Body of pancreas (tissue), 4 donors: ENCODE data around the gene CRP. TPM values are rescaled to one million over a fixed set of nuclear protein-coding genes. Genes with fewer than 3 reads are reported as not detected.

Experiments used
- ATAC-seq: fragments of 150-250 bp; one replicate; pipeline ENCODE4 v1.9.1; 2016
- DNase-seq, 4 donors: peaks; one replicate each; pipeline ENCODE4 v3.0.0-alpha.2; 2019
- H3K27ac ChIP-seq, 4 donors: fragments of 200-600 bp; sonication (generic); 1 replicate in 3 of 4; 2 replicates in 1 of 4; pipeline versions ENCODE4 v1.5.1 to v1.6.1; 2016 to 2019; ENCODE audit warnings: mild to moderate bottlenecking in 1 of 4, mixed read lengths in 1 of 4, moderate library complexity in 1 of 4
- H3K27me3 ChIP-seq, 2 donors: fragments of 200-600 bp; sonication (generic); one replicate each; pipeline ENCODE4 v1.6.0; 2016; ENCODE audit warnings: mild to moderate bottlenecking in 1 of 2
- H3K36me3 ChIP-seq, 2 donors: fragments of 200-600 bp; sonication (generic); replicated peaks in 1 of 2; 2 replicates each; pipeline ENCODE4 v1.5.1; 2016; ENCODE audit warnings: low read depth in 2 of 2; ENCODE audit not compliant: insufficient read depth in 1 of 2
- H3K4me1 ChIP-seq: fragments of 200-600 bp; sonication (generic); one replicate; pipeline ENCODE4 v1.6.0; 2016
- H3K4me3 ChIP-seq, 2 donors: fragments of 200-600 bp; sonication (generic); 1 replicate in 1 of 2; 2 replicates in 1 of 2; pipeline ENCODE4 v1.5.1; 2016 to 2019
- H3K9me3 ChIP-seq, 3 donors: fragments of 200-600 bp; sonication (generic); 1 replicate in 2 of 3; 2 replicates in 1 of 3; pipeline ENCODE4 v1.5.1; 2016
- POLR2A ChIP-seq, 3 donors: fragments of 450-650 bp; IDR thresholded peaks; one replicate each; pipeline ENCODE4 v1.6.1; 2016; ENCODE audit warnings: antibody characterized with exemption in 3 of 3, mild to moderate bottlenecking in 2 of 3
- WGBS, 2 donors: methylation state at CpG; one replicate each; pipeline ENCODE4 v1.1.5; 2017; 5-methylcytosine and 5-hydroxymethylcytosine counted together
- intact Hi-C: fragments of 100-400 bp; cut with DNase I; formaldehyde crosslinking; loops from one replicate; pipeline ENCODE4 v1.15.1; 2023
- total RNA-seq, 2 donors: library from RNA; depleted of rRNA; stranded (reverse); fragments of >200 nt; gene quantifications; one replicate each; pipeline ENCODE4 v1.1.0, GENCODE V29; 2016
- TF ChIP-seq, protein P1 (sequence below), 7 experiments: fragments of 450-650 bp in 4 of 7; fragments of 200-600 bp in 3 of 7; sonication (generic) in 3 of 7; IDR thresholded peaks; one replicate each; pipeline ENCODE4 v1.5.1; 2016 to 2019; ENCODE audit warnings: antibody characterized with exemption in 7 of 7

The CRP gene
- total RNA-seq, 2 donors from 2014 or later, result 0.33 to 1.6 TPM

DNA sequence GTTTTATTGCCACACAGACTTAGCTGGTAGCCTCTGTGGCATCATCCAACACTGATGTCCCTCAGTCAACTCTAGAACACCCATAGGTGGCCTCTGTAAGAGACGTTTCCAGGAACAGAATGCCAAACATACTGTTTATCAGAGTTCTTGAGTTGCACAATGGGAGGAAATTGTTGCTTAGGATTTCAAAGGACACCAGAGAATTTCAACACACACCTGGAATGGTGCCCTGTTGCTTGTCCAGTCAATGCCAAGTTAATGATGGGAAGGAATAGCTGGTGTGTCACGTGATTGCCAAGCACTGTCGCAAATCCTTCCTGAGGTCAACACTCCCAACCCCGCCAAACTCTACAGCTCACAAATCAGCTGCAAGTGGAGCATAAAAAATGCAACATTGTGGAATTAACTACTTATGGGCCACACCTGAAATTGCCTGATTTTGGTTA lies 37.8 kb upstream of the CRP start:
- DNase-seq (peak; percentile 79 to 94 (median 90)), ATAC-seq (peak; percentile 88)
- peak overlapping the region in 3 of 4 donors; percentile 37 to 70 (median 68) for H3K27ac ChIP-seq
- TF ChIP-seq, protein P1, sequence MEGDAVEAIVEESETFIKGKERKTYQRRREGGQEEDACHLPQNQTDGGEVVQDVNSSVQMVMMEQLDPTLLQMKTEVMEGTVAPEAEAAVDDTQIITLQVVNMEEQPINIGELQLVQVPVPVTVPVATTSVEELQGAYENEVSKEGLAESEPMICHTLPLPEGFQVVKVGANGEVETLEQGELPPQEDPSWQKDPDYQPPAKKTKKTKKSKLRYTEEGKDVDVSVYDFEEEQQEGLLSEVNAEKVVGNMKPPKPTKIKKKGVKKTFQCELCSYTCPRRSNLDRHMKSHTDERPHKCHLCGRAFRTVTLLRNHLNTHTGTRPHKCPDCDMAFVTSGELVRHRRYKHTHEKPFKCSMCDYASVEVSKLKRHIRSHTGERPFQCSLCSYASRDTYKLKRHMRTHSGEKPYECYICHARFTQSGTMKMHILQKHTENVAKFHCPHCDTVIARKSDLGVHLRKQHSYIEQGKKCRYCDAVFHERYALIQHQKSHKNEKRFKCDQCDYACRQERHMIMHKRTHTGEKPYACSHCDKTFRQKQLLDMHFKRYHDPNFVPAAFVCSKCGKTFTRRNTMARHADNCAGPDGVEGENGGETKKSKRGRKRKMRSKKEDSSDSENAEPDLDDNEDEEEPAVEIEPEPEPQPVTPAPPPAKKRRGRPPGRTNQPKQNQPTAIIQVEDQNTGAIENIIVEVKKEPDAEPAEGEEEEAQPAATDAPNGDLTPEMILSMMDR (IDR thresholded peaks at IDR 0.05), result peak in 2 of 7 experiments; percentile 8 to 18
- TF ChIP-seq POLR2A (IDR thresholded peaks at IDR 0.05), result no peak
- intact Hi-C loops, result no loop called here
- H3K4me3 ChIP-seq, result no peak overlapping the region
- H3K36me3 ChIP-seq, result no peaks in the 10 kb centered on the region
- WGBS, 2 donors, result 13 to 16% methylated on average over 4 of the region's 4 CpGs
- peaks cover 58% of the 10 kb centered on the region for H3K4me1 ChIP-seq
- no peaks in the 10 kb centered on the region for H3K9me3 ChIP-seq
- H3K27me3 ChIP-seq, result no peaks in the 10 kb centered on the region

DNA sequence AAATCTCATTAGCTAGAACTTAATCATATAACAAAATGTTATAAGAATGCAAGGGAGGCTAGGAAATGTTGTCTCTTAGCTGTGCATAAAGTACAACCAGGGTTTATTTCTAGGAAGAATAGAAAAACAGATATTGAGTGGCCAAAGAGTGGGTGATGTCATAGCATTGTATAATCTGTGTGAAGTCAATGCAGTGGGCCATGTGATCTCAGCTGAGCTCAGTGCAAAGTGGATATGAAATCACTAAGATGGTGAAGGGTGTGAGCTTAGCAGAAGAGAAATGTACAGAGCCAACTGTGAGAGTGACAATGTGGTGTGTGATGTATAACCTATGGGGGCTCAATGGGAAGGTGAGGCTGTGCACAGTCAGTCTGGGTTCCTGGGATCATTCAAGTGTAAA lies 36.6 kb upstream of the CRP start:
- no peak for DNase-seq
- TF ChIP-seq POLR2A (IDR thresholded peaks at IDR 0.05), result no peak
- TF ChIP-seq, protein P1 (IDR thresholded peaks at IDR 0.05), result no peak
- no peak for ATAC-seq
- Histone ChIP-seq H3K4me3 (no peak overlapping the region), H3K27ac (peak overlapping the region in 2 of 4 donors; percentile 68 to 70), H3K27me3 (no peaks in the 10 kb centered on the region), H3K36me3 (no peaks in the 10 kb centered on the region), H3K9me3 (no peaks in the 10 kb centered on the region), H3K4me1 (peaks cover 49% of the 10 kb centered on the region)
- intact Hi-C loops, result no loop called here

GRCh38 chr1:159750621-159751020 lies 36.2 kb upstream of the CRP start:
- DNase-seq (no peak), ATAC-seq (no peak)
- intact Hi-C loops, result no loop called here
- TF ChIP-seq, protein P1 (IDR thresholded peaks at IDR 0.05), result no peak
- TF ChIP-seq POLR2A (IDR thresholded peaks at IDR 0.05), result no peak
- Histone ChIP-seq H3K36me3 (no peaks in the 10 kb centered on the region), H3K27me3 (no peaks in the 10 kb centered on the region), H3K9me3 (no peaks in the 10 kb centered on the region), H3K4me3 (no peak overlapping the region), H3K4me1 (peaks cover 45% of the 10 kb centered on the region), H3K27ac (no peak overlapping the region)

DNA sequence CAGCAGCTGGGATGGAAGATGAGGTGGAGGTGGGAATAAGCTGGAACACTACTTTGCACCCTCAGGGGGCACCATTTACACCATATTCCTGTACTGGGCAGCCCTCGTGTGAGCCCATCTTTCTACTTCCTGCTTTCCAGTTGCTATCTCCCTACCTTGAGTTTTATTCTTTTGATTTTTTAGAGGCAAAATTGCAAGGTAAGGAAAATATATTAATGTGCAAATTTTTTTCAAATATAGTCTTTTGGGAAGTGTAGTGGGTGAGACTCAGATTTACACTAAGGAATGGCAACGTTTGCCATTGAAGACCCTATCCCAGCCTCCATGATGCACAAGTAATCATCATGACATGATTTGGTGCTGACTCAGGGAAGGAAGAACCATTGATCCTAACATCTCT lies 35.2 kb upstream of the CRP start:
- Histone ChIP-seq H3K9me3 (no peaks in the 10 kb centered on the region), H3K27ac (no peak overlapping the region), H3K4me3 (no peak overlapping the region), H3K27me3 (no peaks in the 10 kb centered on the region), H3K4me1 (peaks cover 41% of the 10 kb centered on the region), H3K36me3 (no peaks in the 10 kb centered on the region)
- intact Hi-C loops, result no loop called here
- DNase-seq (no peak), ATAC-seq (no peak)
- WGBS, 2 donors, result 57 to 62% methylated on average over 2 of the region's 2 CpGs
- TF ChIP-seq, protein P1 (IDR thresholded peaks at IDR 0.05), result no peak
- TF ChIP-seq POLR2A (IDR thresholded peaks at IDR 0.05), result no peak

- TF ChIP-seq POLR2A (IDR thresholded peaks at IDR 0.05), result no peak
- TF ChIP-seq, protein P1 (IDR thresholded peaks at IDR 0.05), result no peak
- WGBS, 2 donors, result 90% methylated on average over 1 of the region's 1 CpG
- Histone ChIP-seq H3K4me3 (no peak overlapping the region), H3K27me3 (no peaks in the 10 kb centered on the region), H3K36me3 (no peaks in the 10 kb centered on the region), H3K27ac (no peak overlapping the region), H3K9me3 (no peaks in the 10 kb centered on the region), H3K4me1 (peaks cover 29% of the 10 kb centered on the region)
- intact Hi-C loops, result no loop called here
- no peak for ATAC-seq
- no peak for DNase-seq
These were observed 34.0 kb upstream of the CRP start for GRCh38 chr1:159748370-159748769.
